H9 (cell line): ENCODE results near the gene ZNF71. TPM values are rescaled to one million over a fixed set of nuclear protein-coding genes. Genes with fewer than 3 reads are reported as not detected.

ENCODE experiments used
- DNase-seq: peaks from one replicate; pipeline ENCODE4 v3.0.0-alpha.2; 2017
- H2AFZ ChIP-seq: one replicate; pipeline ENCODE4 v1.6.1; 2013; ENCODE audit warnings: mild to moderate bottlenecking, low read length, control low read depth, moderate library complexity
- H2AK5ac ChIP-seq: 2 replicates; pipeline ENCODE4 v1.6.1; 2013; ENCODE audit warnings: low read length, control low read depth, mixed read lengths; ENCODE audit not compliant: insufficient read length
- H2BK120ac ChIP-seq: one replicate; pipeline ENCODE4 v1.6.1; 2013; ENCODE audit warnings: low read depth, mild to moderate bottlenecking, low read length, control low read depth, inconsistent platforms; ENCODE audit not compliant: poor library complexity, severe bottlenecking
- H2BK12ac ChIP-seq: 2 replicates; pipeline ENCODE4 v1.6.1; 2013; ENCODE audit warnings: low read length, control low read depth, mixed read lengths, low read depth; ENCODE audit not compliant: insufficient read length
- H2BK15ac ChIP-seq: 2 replicates; pipeline ENCODE4 v1.6.1; 2013; ENCODE audit warnings: low read depth, low read length, control low read depth
- H2BK20ac ChIP-seq: one replicate; pipeline ENCODE4 v1.6.1; 2013; ENCODE audit warnings: low read depth, mild to moderate bottlenecking, low read length, control low read depth, inconsistent platforms; ENCODE audit not compliant: poor library complexity, severe bottlenecking
- H2BK5ac ChIP-seq: 2 replicates; pipeline ENCODE4 v1.6.1; 2013; ENCODE audit warnings: low read length, control low read depth, mixed read lengths; ENCODE audit not compliant: insufficient read length
- H3K14ac ChIP-seq: 2 replicates; pipeline ENCODE4 v1.6.1; 2013; ENCODE audit warnings: low read length, control low read depth; ENCODE audit not compliant: insufficient read depth
- H3K18ac ChIP-seq: 2 replicates; pipeline ENCODE4 v1.6.1; 2013; ENCODE audit warnings: low read depth, mild to moderate bottlenecking, mixed read lengths, low read length, control low read depth; ENCODE audit not compliant: insufficient read length
- H3K23ac ChIP-seq: 2 replicates; pipeline ENCODE4 v1.6.1; 2013; ENCODE audit warnings: low read length, control low read depth, mixed read lengths, low read depth; ENCODE audit not compliant: insufficient read length
- H3K23me2 ChIP-seq: 2 replicates; pipeline ENCODE4 v1.6.1; 2013; ENCODE audit warnings: low read depth, mild to moderate bottlenecking, mixed read lengths, low read length, control low read depth; ENCODE audit not compliant: insufficient read length, poor library complexity, severe bottlenecking
- H3K27ac ChIP-seq: 2 replicates; pipeline ENCODE4 v1.5.1; 2013; ENCODE audit warnings: low read length, control low read depth, mixed read lengths, low read depth; ENCODE audit not compliant: insufficient read length
- H3K27me3 ChIP-seq: 2 replicates; pipeline ENCODE4 v1.6.1; 2013; ENCODE audit warnings: low read length, control low read depth, inconsistent platforms; ENCODE audit not compliant: insufficient read depth
- H3K4ac ChIP-seq: 2 replicates; pipeline ENCODE4 v1.6.1; 2013; ENCODE audit warnings: low read depth, mild to moderate bottlenecking, control low read depth, inconsistent platforms, low read length, moderate library complexity
- H3K4me1 ChIP-seq: 2 replicates; pipeline ENCODE4 v1.6.1; 2013; ENCODE audit warnings: low read length, control low read depth, inconsistent platforms; ENCODE audit not compliant: insufficient read depth
- H3K4me2 ChIP-seq: 2 replicates; pipeline ENCODE4 v1.6.1; 2013; ENCODE audit warnings: low read length, control low read depth, mixed read lengths; ENCODE audit not compliant: insufficient read length, insufficient read depth
- H3K56ac ChIP-seq: 2 replicates; pipeline ENCODE4 v1.6.1; 2013; ENCODE audit warnings: low read depth, mild to moderate bottlenecking, mixed read lengths, low read length, control low read depth; ENCODE audit not compliant: insufficient read length
- H3K79me1 ChIP-seq: 2 replicates; pipeline ENCODE4 v1.6.1; 2013; ENCODE audit warnings: low read depth, mild to moderate bottlenecking, moderate library complexity, low read length, control low read depth, inconsistent platforms; ENCODE audit not compliant: insufficient read depth, poor library complexity, severe bottlenecking
- H3K79me2 ChIP-seq: 2 replicates; pipeline ENCODE4 v1.6.1; 2013; ENCODE audit warnings: low read length, control low read depth, inconsistent platforms; ENCODE audit not compliant: insufficient read depth
- H3K9ac ChIP-seq: 2 replicates; pipeline ENCODE4 v1.6.1; 2013; ENCODE audit warnings: low read length, control low read depth, mixed read lengths; ENCODE audit not compliant: insufficient read length; ENCODE audit errors: extremely low read depth
- H3K9me3 ChIP-seq: one replicate; pipeline ENCODE4 v1.6.1; 2013; ENCODE audit warnings: low read depth, low read length, inconsistent platforms; ENCODE audit not compliant: control insufficient read depth
- H3T11ph ChIP-seq: one replicate; pipeline ENCODE4 v1.6.1; 2013; ENCODE audit warnings: mild to moderate bottlenecking, low read length, control low read depth, inconsistent platforms
- H4K20me1 ChIP-seq: one replicate; pipeline ENCODE4 v1.6.1; 2013; ENCODE audit not compliant: control insufficient read depth, insufficient read length, insufficient read depth
- H4K5ac ChIP-seq: 2 replicates; pipeline ENCODE4 v1.6.1; 2013; ENCODE audit warnings: low read depth, mild to moderate bottlenecking, mixed read lengths, low read length, control low read depth; ENCODE audit not compliant: insufficient read length
- H4K8ac ChIP-seq: replicated peaks from 2 replicates; pipeline ENCODE4 v1.6.1; 2013; ENCODE audit warnings: low read length, control low read depth, mixed read lengths, low read depth; ENCODE audit not compliant: insufficient read length
- H4K91ac ChIP-seq: 2 replicates; pipeline ENCODE4 v1.6.1; 2013; ENCODE audit warnings: low read depth, mild to moderate bottlenecking, moderate library complexity, mixed read lengths, low read length, control low read depth; ENCODE audit not compliant: insufficient read length
- H3K27ac Mint-ChIP-seq, 3 experiments: 2 replicates in 2 of 3; 3 replicates in 1 of 3; pipeline ENCODE4 v1.8.0; 2020 to 2021; ENCODE audit warnings: mixed read lengths in 3 of 3, mild to moderate bottlenecking in 1 of 3, moderate library complexity in 1 of 3
- H3K27me3 Mint-ChIP-seq: 2 replicates; pipeline ENCODE4 v1.8.0; 2021; ENCODE audit warnings: low read depth, mild to moderate bottlenecking, moderate library complexity, mixed read lengths
- H3K36me3 Mint-ChIP-seq, 3 experiments: 2 replicates in 2 of 3; 3 replicates in 1 of 3; pipeline ENCODE4 v1.8.0; 2020 to 2021; ENCODE audit warnings: low read depth in 3 of 3, mixed read lengths in 3 of 3; ENCODE audit not compliant: insufficient read depth in 1 of 3
- H3K4me1 Mint-ChIP-seq, 2 experiments: 2 replicates each; pipeline ENCODE4 v1.8.0; 2020; ENCODE audit warnings: mixed read lengths in 2 of 2
- H3K4me3 Mint-ChIP-seq, 2 experiments: 2 replicates in 1 of 2; 3 replicates in 1 of 2; pipeline ENCODE4 v1.8.0; 2020 to 2021; ENCODE audit warnings: mild to moderate bottlenecking in 2 of 2, mixed read lengths in 2 of 2, moderate library complexity in 1 of 2
- H3K9me3 Mint-ChIP-seq, 2 experiments: 2 replicates in 1 of 2; 3 replicates in 1 of 2; pipeline ENCODE4 v1.8.0; 2020; ENCODE audit warnings: mild to moderate bottlenecking in 2 of 2, mixed read lengths in 2 of 2, moderate library complexity in 1 of 2
- WGBS: extraction: QIAGEN DNeasy Blood & Tissue Kit; methylation state at CpG from one replicate; pipeline ENCODE4 v1.1.7; 2013; ENCODE audit warnings: missing lambda C conversion rate, low lambda C conversion rate, mixed read lengths; ENCODE audit not compliant: insufficient read length; ENCODE audit errors: extremely low coverage; 5-methylcytosine and 5-hydroxymethylcytosine counted together
- total RNA-seq: library from RNA; stranded (reverse); gene quantifications from 2 replicates; pipeline ENCODE4 v1.2.1, GENCODE V29; 2021
- TF ChIP-seq, protein P1 (sequence below): fragments of 200-600 bp; sonication (generic); conservative IDR thresholded peaks from 3 replicates; pipeline ENCODE4 v1.8.0; 2021; ENCODE audit warnings: antibody characterized with exemption, mild to moderate bottlenecking

ZNF71 gene
- total RNA-seq, 1 experiment from 2014 or later: 7.2 TPM

GRCh38 chr19:56613639-56614038 is 18.5 kb downstream of the ZNF71 start:
- no peaks in the 10 kb centered on the region for H4K20me1 ChIP-seq
- H2BK5ac ChIP-seq: no peak overlapping the region
- H3K18ac ChIP-seq: no peak overlapping the region
- H4K5ac ChIP-seq: no peak overlapping the region
- no peak overlapping the region for H2BK120ac ChIP-seq
- no peak overlapping the region for H2AK5ac ChIP-seq
- no peak overlapping the region for H3K9ac ChIP-seq
- no peaks in the 10 kb centered on the region for H3K23me2 ChIP-seq
- no peak overlapping the region for H3K14ac ChIP-seq
- no peak for DNase-seq
- H3K4me1 ChIP-seq: no peaks in the 10 kb centered on the region
- H3K4me2 ChIP-seq: no peak overlapping the region
- H3T11ph ChIP-seq: no peak overlapping the region
- no peak overlapping the region for H3K27ac ChIP-seq
- H3K27me3 Mint-ChIP-seq: peaks cover 1% of the 10 kb centered on the region
- peaks cover 20% of the 10 kb centered on the region for H3K9me3 ChIP-seq
- no peaks in the 10 kb centered on the region for H3K27me3 ChIP-seq
- no peak overlapping the region for H3K4me3 Mint-ChIP-seq
- H4K91ac ChIP-seq: no peak overlapping the region
- H3K4ac ChIP-seq: no peak overlapping the region
- no peak overlapping the region for H3K23ac ChIP-seq
- H3K79me1 ChIP-seq: no peaks in the 10 kb centered on the region
- H2BK20ac ChIP-seq: no peak overlapping the region
- H4K8ac ChIP-seq: no peak overlapping the region
- H2BK12ac ChIP-seq: no peak overlapping the region
- H3K56ac ChIP-seq: no peak overlapping the region
- H3K9me3 Mint-ChIP-seq: peaks cover 97 to 99% of the 10 kb centered on the region in 2 experiments
- no peaks in the 10 kb centered on the region; the same call in 1 of the 2 replicates for H3K79me2 ChIP-seq
- no peak overlapping the region for H2BK15ac ChIP-seq
- no peak overlapping the region for H3K27ac Mint-ChIP-seq
- peaks cover 77 to 91% (median 85%) of the 10 kb centered on the region in 3 experiments for H3K36me3 Mint-ChIP-seq
- no peak overlapping the region for H2AFZ ChIP-seq
- TF ChIP-seq, protein P1, sequence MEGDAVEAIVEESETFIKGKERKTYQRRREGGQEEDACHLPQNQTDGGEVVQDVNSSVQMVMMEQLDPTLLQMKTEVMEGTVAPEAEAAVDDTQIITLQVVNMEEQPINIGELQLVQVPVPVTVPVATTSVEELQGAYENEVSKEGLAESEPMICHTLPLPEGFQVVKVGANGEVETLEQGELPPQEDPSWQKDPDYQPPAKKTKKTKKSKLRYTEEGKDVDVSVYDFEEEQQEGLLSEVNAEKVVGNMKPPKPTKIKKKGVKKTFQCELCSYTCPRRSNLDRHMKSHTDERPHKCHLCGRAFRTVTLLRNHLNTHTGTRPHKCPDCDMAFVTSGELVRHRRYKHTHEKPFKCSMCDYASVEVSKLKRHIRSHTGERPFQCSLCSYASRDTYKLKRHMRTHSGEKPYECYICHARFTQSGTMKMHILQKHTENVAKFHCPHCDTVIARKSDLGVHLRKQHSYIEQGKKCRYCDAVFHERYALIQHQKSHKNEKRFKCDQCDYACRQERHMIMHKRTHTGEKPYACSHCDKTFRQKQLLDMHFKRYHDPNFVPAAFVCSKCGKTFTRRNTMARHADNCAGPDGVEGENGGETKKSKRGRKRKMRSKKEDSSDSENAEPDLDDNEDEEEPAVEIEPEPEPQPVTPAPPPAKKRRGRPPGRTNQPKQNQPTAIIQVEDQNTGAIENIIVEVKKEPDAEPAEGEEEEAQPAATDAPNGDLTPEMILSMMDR: no peak
- no peaks in the 10 kb centered on the region for H3K4me1 Mint-ChIP-seq
- no CpG with 5 or more reads among the region's 5 CpGs for WGBS
